Right kidney (tissue), 1 donor: ENCODE measurements around the gene TPX2.

Source experiments
- DNase-seq: peaks from one replicate; pipeline ENCODE4 v3.0.0-alpha.2; 2016

The TPX2 gene

GRCh38 chr20:31833931-31834521, 94.9 kb downstream of the TPX2 start:
- DNase-seq, result no peak

GRCh38 chr20:31835554-31835953, 96.5 kb downstream of the TPX2 start:
- DNase-seq, result no peak

- DNase-seq, result no peak
Measured at GRCh38 chr20:31835977-31836852, 97.1 kb downstream of the TPX2 start.

GRCh38 chr20:31836853-31837608, 97.9 kb downstream of the TPX2 start:
- no peak for DNase-seq

- DNase-seq, result no peak
Measured at GRCh38 chr20:31837896-31838397, 98.9 kb downstream of the TPX2 start.

- no peak for DNase-seq
Measured at GRCh38 chr20:31838646-31839292, 99.7 kb downstream of the TPX2 start.

- DNase-seq, result no peak
Measured at GRCh38 chr20:31839782-31840487, 100.8 kb downstream of the TPX2 start.

GRCh38 chr20:31840906-31841816, 102.1 kb downstream of the TPX2 start:
- no peak for DNase-seq

GRCh38 chr20:31841928-31842327, 102.8 kb downstream of the TPX2 start:
- no peak for DNase-seq

GRCh38 chr20:31842471-31843157, 103.5 kb downstream of the TPX2 start:
- DNase-seq, result peak; percentile 79

- DNase-seq, result no peak
Measured at GRCh38 chr20:31843288-31843687, 104.2 kb downstream of the TPX2 start.

GRCh38 chr20:31843881-31844280, 104.8 kb downstream of the TPX2 start:
- no peak for DNase-seq

GRCh38 chr20:31844737-31845299, 105.7 kb downstream of the TPX2 start:
- no peak for DNase-seq

- DNase-seq, result peak; percentile 60
Measured at GRCh38 chr20:31845300-31845863, 106.3 kb downstream of the TPX2 start, which contains the start of gene FOXS1. Gene FOXS1 (minus strand): TSS chr20:31845604. CDS start chr20:31845542, 62 bp downstream.

GRCh38 chr20:31846793-31847138, 107.7 kb downstream of the TPX2 start:
- DNase-seq, result no peak

GRCh38 chr20:31848088-31848999, 109.3 kb downstream of the TPX2 start:
- DNase-seq, result no peak

- DNase-seq, result no peak
Measured at GRCh38 chr20:31849306-31849930, 110.3 kb downstream of the TPX2 start.
